Fibroblast of lung (primary cell): ENCODE measurements around the gene GPC5. TPM values are rescaled to one million over a fixed set of nuclear protein-coding genes. Genes with fewer than 3 reads are reported as not detected.

Experiments used
- DNase-seq, 2 donors: peaks; one replicate each; pipeline versions ENCODE4 v3.0.0 to v3.0.0-alpha.2; 2010; ENCODE audit warnings: low read depth in 2 of 2
- H2AFZ ChIP-seq: 2 replicates; pipeline ENCODE4 v1.5.1; 2012; ENCODE audit warnings: low read length, control low read depth, inconsistent platforms
- H3K27ac ChIP-seq: 2 replicates; pipeline ENCODE4 v1.5.1; 2011; ENCODE audit warnings: low read length, control low read depth; ENCODE audit not compliant: insufficient read depth
- H3K27me3 ChIP-seq: 2 replicates; pipeline ENCODE4 v1.5.1; 2011; ENCODE audit warnings: mild to moderate bottlenecking, low read length; ENCODE audit not compliant: control insufficient read depth, insufficient read depth
- H3K36me3 ChIP-seq: 2 replicates; pipeline ENCODE4 v1.5.1; 2011; ENCODE audit warnings: low read length; ENCODE audit not compliant: control insufficient read depth, insufficient read depth
- H3K4me1 ChIP-seq: 2 replicates; pipeline ENCODE4 v1.5.1; 2011; ENCODE audit warnings: low read length; ENCODE audit not compliant: control insufficient read depth, insufficient read depth; ENCODE audit errors: extremely low read depth
- H3K4me2 ChIP-seq: 2 replicates; pipeline ENCODE4 v1.5.1; 2011; ENCODE audit warnings: low read length, control low read depth; ENCODE audit not compliant: insufficient read depth; ENCODE audit errors: extremely low read depth
- H3K4me3 ChIP-seq, 4 experiments: fragments of 200-600 bp in 1 of 4; sonication (generic) in 1 of 4; replicated peaks in 1 of 4; 2 replicates each; pipeline ENCODE4 v1.5.1; 2011 to 2016; ENCODE audit warnings: low read length in 4 of 4, low read depth in 3 of 4, mild to moderate bottlenecking in 3 of 4, control low read depth in 2 of 4, inconsistent platforms in 1 of 4, mixed read lengths in 1 of 4; ENCODE audit not compliant: insufficient read depth in 1 of 4; ENCODE audit errors: control extremely low read depth in 1 of 4
- H3K79me2 ChIP-seq: 2 replicates; pipeline ENCODE4 v1.5.1; 2012; ENCODE audit warnings: mild to moderate bottlenecking, low read length, inconsistent platforms; ENCODE audit not compliant: control insufficient read depth, insufficient read depth
- H3K9ac ChIP-seq: 2 replicates; pipeline ENCODE4 v1.5.1; 2011; ENCODE audit warnings: mild to moderate bottlenecking, low read length, control low read depth; ENCODE audit not compliant: insufficient read depth
- H3K9me3 ChIP-seq: 2 replicates; pipeline ENCODE4 v1.5.1; 2012; ENCODE audit warnings: low read depth, low read length; ENCODE audit not compliant: control insufficient read depth, insufficient read depth
- H4K20me1 ChIP-seq: 2 replicates; pipeline ENCODE4 v1.5.1; 2011; ENCODE audit warnings: low read length; ENCODE audit not compliant: control insufficient read depth, insufficient read depth; ENCODE audit errors: extremely low read depth
- EZH2 ChIP-seq: IDR thresholded peaks from 2 replicates; pipeline ENCODE4 v1.5.1; 2012; ENCODE audit warnings: low read length, control low read depth, mild to moderate bottlenecking; ENCODE audit errors: missing control alignments
- polyA plus RNA-seq, 2 donors: library from polyadenylated mRNA; depleted of rRNA in 1 of 2; stranded (reverse) in 1 of 2; unstranded in 1 of 2; fragments of >200 nt; gene quantifications; 2 replicates each; pipeline ENCODE4 v1.2.1, GENCODE V29; 2011 to 2012; ENCODE audit warnings: missing spikeins in 1 of 2
- total RNA-seq: library from RNA; depleted of rRNA; stranded (reverse); fragments of >200 nt; gene quantifications from 2 replicates; pipeline ENCODE4 v1.2.1, GENCODE V29; 2014
- TF ChIP-seq, protein P1 (sequence below), 2 donors: IDR thresholded peaks in 1 of 2; conservative IDR thresholded peaks in 1 of 2; 1 replicate in 1 of 2; 2 replicates in 1 of 2; pipeline ENCODE4 v1.5.1; 2011 to 2012; ENCODE audit warnings: low read length in 2 of 2, control low read depth in 1 of 2, inconsistent platforms in 1 of 2, low read depth in 1 of 2, mild to moderate bottlenecking in 1 of 2

GPC5 gene
- total and polyA plus RNA-seq, 2 donors (not counting 1 experiment from before 2014, with no cell fraction given), result 0.17 TPM; not detected in 1

DNA sequence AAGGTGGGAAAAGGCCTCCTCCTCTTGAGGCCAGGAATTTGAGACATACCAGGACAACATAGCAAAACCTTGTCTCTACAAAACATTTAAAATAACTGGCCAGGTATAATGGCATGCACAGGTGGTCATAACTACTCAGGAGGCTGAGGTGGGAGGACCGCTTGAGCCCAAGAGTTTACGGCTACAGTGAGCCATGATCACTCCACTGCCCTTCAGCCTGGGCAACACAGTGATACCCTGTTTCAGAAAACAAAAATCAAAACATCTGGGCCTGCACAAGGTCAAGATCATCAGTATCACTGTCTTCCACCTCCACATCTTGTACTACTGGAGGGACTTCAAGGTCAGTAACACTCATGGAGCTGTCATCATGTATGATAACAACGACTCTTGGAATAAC, 1085.5 kb downstream of the GPC5 start:
- no peak for DNase-seq
- no peak overlapping the region for H2AFZ ChIP-seq
- H3K9me3 ChIP-seq, result no peaks in the 10 kb centered on the region
- H3K79me2 ChIP-seq, result no peaks in the 10 kb centered on the region
- no peaks in the 10 kb centered on the region for H4K20me1 ChIP-seq
- H3K36me3 ChIP-seq, result no peaks in the 10 kb centered on the region
- H3K4me3 ChIP-seq, result no peak overlapping the region
- H3K27ac ChIP-seq, result no peak overlapping the region
- no peak for TF ChIP-seq EZH2
- TF ChIP-seq, protein P1, sequence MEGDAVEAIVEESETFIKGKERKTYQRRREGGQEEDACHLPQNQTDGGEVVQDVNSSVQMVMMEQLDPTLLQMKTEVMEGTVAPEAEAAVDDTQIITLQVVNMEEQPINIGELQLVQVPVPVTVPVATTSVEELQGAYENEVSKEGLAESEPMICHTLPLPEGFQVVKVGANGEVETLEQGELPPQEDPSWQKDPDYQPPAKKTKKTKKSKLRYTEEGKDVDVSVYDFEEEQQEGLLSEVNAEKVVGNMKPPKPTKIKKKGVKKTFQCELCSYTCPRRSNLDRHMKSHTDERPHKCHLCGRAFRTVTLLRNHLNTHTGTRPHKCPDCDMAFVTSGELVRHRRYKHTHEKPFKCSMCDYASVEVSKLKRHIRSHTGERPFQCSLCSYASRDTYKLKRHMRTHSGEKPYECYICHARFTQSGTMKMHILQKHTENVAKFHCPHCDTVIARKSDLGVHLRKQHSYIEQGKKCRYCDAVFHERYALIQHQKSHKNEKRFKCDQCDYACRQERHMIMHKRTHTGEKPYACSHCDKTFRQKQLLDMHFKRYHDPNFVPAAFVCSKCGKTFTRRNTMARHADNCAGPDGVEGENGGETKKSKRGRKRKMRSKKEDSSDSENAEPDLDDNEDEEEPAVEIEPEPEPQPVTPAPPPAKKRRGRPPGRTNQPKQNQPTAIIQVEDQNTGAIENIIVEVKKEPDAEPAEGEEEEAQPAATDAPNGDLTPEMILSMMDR (conservative IDR thresholded peaks at IDR 0.05 in 1 of 2, IDR thresholded peaks at IDR 0.05 in 1 of 2; ENCODE audit: low read depth in 1 of 2, low read length in 2 of 2), result no peak
- no peak overlapping the region for H3K9ac ChIP-seq
- H3K4me2 ChIP-seq, result no peak overlapping the region
- H3K4me1 ChIP-seq, result no peaks in the 10 kb centered on the region
- H3K27me3 ChIP-seq, result no peaks in the 10 kb centered on the region

DNA sequence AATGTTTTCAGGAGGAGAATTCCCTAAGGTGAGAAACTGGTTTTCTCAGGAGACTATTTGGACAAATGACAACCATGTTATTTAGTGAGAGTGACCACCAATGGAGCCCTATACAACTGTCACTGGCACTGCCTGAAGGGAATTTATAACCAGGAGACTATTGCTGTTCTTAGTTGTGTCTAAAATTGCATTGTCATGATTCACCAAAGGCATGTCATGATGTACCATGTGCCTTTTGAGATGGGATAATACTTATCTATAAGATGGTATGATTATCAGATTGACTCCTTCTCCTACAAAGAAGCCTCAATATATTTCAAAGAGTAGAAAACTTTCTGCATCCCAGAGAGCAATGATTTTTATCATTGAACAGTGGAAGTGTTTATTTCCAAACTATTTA, 1088.8 kb downstream of the GPC5 start:
- Histone ChIP-seq H3K27me3 (no peaks in the 10 kb centered on the region), H3K9me3 (no peaks in the 10 kb centered on the region), H4K20me1 (no peaks in the 10 kb centered on the region), H2AFZ (no peak overlapping the region), H3K27ac (no peak overlapping the region), H3K36me3 (no peaks in the 10 kb centered on the region), H3K9ac (no peak overlapping the region), H3K4me3 (no peak overlapping the region), H3K4me2 (no peak overlapping the region), H3K79me2 (no peaks in the 10 kb centered on the region), H3K4me1 (no peaks in the 10 kb centered on the region)
- DNase-seq, result no peak
- TF ChIP-seq, protein P1 (conservative IDR thresholded peaks at IDR 0.05 in 1 of 2, IDR thresholded peaks at IDR 0.05 in 1 of 2; ENCODE audit: low read depth in 1 of 2, low read length in 2 of 2), result no peak
- TF ChIP-seq EZH2, result no peak

DNA sequence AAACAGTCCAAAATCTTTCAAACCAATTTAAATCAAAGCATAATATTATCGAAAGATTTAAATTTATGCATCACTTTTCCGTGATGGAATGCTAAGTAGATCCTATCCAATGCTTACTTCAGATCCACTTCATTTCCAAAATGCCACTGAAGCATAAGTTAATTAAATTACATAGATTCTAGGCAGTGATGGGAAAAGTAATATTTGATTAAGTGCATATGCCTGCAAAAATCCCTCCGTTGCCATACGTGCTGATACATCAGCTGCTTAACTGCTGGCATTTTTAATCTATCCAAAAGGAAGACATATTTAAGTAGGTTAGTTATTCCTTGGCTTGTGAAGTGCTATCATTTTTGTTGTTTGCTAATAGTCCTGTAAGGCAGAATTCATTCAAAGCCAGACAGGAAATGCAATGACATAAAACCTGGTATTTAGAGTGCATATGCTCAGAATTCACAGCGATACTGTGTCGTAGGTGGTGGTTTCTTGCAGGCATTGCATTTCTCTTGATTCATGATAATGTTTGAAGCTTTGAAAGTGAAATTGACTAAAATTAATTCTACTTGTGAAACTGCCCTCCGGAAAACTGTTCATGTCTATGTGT, 1089.9 kb downstream of the GPC5 start:
- no peak overlapping the region for H2AFZ ChIP-seq
- H3K27ac ChIP-seq, result no peak overlapping the region

More for the DNA sequence above, 1089.9 kb downstream of the GPC5 start:
- H3K9me3 ChIP-seq, result no peaks in the 10 kb centered on the region
- no peaks in the 10 kb centered on the region for H3K36me3 ChIP-seq
- no peaks in the 10 kb centered on the region for H4K20me1 ChIP-seq
- no peaks in the 10 kb centered on the region for H3K79me2 ChIP-seq
- no peak for DNase-seq
- H3K9ac ChIP-seq, result no peak overlapping the region
- TF ChIP-seq, protein P1 (conservative IDR thresholded peaks at IDR 0.05 in 1 of 2, IDR thresholded peaks at IDR 0.05 in 1 of 2; ENCODE audit: low read depth in 1 of 2, low read length in 2 of 2), result no peak
- TF ChIP-seq EZH2, result no peak
- H3K4me3 ChIP-seq, result no peak overlapping the region
- H3K4me2 ChIP-seq, result no peak overlapping the region
- H3K4me1 ChIP-seq, result no peaks in the 10 kb centered on the region
- H3K27me3 ChIP-seq, result no peaks in the 10 kb centered on the region
